Renal cortical epithelial cell (primary cell): Measurements from ENCODE around the gene FHAD1. TPM values are rescaled to one million over a fixed set of nuclear protein-coding genes. Genes with fewer than 3 reads are reported as not detected.

Experiments used
- DNase-seq: peaks from one replicate; pipeline ENCODE4 v3.0.0-alpha.2; 2011; ENCODE audit warnings: low read depth
- total RNA-seq: library from RNA; depleted of rRNA; stranded (reverse); fragments of >200 nt; gene quantifications from 2 replicates; pipeline ENCODE4 v1.2.3, GENCODE V29; 2014

Gene FHAD1
- total RNA-seq, 1 donor from 2014 or later, result 1.3 TPM

DNA sequence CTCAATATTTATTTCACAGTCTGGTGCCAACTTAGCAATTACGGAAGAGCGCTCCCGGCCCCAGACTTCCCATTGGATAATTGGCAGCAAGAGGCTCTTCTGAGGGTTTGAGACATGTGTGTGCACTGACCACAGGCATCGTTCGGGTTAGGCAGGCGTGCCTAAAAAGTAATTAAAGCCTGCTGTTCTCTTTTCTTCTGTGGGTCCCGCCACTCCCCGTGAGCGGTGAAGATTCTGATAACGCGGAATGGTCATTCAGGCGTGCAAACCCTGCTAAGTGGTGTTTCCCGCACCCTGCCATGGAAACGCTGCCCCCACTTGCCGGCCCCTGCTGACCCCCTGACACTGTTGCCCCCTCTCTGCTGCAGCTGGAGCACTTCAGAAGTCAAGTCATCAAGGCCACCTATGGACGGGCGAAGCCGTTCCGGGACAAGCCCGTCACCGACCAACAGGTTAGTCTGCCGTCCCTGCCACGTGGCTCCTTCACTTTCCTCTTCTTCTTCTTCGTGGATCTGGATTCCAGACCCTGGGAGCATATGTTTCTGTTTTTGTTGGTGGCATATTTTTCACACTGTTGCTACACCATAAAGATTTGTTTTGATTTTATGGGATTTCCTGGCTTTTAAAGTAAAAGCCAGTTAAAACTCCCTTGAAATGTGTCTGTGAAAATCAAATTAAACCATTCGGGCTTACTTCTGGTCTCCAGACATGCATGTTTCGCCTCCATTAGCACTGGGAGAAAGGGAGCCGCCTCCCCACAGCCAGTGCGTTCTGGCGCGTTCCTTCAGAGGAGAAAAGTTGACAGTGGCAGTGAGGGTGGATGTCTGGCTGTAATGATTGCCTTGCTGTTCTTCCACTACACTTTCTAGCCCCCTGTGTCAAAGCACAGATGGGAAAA lies 79.9 kb downstream of the FHAD1 start:
- peak; percentile 71 for DNase-seq

DNA sequence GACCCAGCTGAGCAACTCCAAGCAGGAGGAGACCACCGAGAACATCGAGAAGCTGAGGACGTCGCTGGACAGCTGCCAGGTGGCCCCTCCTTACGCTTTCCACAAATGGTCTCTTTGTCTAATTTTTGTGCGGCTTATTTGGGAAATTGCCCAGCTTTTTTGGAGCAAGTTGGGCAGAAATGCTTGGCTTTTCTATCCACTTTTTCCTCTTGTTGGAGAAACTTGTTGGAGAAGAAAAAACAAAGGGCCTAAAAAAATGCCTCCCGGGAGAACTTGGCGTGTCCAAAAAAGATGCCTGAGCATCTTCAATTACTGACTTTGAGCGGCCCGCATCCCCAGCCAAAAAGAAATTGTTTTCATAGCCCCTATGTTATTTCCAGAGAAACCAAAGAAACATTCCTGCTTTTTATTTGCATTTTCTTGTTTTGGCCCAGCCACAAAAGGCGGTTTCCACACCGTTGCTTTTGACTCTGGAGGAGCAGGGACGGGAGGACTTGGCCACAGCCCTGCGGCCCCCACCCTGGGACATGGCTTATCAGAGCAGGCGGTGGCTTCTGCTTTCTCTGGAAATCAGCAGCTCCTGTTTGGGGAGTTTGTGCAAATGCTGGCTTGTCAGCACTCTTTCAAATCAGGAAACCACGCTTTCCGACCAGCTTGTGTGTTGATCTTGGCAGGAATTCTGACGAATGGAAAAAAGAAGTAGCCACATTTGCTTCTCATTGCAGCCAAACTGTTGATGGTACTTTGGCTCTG lies 81.5 kb downstream of the FHAD1 start:
- no peak for DNase-seq

DNA sequence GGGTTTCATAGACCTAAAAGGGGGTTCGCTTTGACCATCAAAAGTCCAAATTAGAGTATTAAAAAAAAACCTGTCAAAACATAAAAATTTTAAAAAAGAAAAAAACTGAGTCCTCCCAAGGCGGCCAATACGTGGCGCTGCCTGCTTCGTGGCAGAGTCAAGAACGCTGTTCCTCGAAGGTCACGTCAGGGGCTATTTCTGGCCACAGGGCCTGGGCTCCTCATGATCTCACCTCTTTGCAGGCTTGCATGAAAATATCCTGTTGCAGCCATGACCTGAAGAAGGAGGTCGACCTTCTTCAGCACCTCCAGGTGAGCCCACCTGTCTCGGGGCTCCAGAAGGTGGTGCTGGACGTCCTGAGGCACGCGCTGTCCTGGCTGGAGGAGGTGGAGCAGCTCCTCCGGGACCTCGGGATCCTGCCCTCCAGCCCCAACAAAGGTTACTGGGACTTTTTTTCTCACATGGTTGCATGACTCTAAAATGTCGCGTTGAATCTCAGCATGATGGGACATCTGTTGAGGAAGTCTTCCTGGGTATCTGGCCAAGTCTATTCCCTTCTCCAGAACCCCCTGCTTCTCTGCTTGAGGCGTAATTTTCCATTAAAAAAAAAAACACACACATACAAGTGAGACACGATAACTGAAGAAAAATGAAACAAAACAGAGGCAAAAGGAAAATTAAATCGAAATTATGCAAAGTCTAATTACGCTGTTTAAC lies 82.2 kb downstream of the FHAD1 start:
- DNase-seq, result no peak

DNA sequence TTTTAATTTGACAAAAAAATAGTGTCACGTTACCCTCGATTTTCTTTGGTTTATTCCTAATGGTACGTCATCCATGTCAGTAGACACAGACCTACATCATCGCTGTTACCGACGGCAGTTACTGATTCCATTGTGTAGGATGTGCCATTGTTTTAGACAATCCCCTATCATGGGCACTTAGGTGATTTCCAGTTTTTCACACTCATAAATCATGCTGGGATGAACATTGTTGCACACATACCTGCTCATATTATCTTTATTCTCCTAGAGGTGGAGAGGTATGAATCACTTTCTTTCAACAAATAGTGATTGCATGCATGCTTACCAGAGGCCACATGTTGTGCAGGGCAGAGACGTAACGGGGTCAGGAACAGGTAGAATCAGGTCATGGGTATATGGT lies 83.0 kb downstream of the FHAD1 start:
- DNase-seq, result no peak

DNA sequence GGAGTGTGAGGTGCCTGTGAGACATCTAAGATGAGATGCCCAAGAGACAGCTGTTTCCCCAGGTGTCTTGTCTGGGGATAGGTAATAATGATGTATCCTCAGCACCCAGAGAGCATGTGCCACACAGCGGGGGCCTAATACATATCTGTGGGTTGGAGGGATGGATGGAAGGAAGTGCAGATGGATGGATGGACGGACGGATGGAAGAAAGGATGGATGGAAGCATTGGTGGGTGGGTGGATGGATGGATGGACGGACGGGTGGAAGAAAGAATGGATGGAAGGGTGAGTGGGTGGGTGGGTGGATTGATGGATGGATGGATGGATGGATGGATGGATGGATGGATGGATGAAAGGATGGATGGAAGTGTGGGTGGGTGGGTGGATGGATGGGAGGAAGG lies 84.2 kb downstream of the FHAD1 start:
- no peak for DNase-seq

DNA sequence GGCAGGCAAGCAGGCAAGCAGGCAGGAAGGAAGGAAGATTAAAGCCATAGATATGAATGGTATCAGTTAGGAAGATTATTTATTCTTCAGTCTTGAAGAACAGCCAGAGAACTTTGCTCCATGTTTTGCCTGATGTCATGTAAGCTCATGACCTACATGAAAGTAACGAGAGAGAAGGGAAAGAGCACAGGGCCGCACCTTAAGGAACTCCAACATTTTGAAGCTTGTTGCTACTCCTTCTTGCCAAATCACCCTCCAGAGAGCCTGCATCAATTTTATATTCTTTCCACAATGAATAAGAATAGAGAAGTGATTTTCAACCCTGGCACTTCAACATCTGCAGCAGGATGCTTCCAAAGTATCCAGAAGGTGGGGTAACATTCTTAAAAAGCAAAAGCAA lies 84.7 kb downstream of the FHAD1 start:
- no peak for DNase-seq

DNA sequence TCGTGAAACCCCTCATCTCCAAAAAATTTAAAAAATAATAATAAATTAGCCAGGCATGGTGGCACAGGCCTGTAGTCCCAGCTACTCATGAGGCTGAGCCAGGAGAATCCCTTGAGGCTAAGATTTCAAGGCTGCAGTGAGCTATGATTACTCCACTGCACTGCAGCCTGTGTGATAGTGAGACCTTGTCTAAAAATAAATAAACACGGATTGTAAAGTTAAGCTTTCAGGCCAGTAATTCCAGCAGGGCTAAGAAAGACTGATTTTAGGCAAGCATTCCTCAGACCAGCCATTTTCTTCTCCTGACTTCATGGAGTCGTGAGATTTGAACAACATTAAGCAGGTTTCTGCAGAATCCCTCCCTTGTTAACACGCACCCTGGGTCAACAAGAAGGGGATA lies 85.5 kb downstream of the FHAD1 start:
- no peak for DNase-seq

DNA sequence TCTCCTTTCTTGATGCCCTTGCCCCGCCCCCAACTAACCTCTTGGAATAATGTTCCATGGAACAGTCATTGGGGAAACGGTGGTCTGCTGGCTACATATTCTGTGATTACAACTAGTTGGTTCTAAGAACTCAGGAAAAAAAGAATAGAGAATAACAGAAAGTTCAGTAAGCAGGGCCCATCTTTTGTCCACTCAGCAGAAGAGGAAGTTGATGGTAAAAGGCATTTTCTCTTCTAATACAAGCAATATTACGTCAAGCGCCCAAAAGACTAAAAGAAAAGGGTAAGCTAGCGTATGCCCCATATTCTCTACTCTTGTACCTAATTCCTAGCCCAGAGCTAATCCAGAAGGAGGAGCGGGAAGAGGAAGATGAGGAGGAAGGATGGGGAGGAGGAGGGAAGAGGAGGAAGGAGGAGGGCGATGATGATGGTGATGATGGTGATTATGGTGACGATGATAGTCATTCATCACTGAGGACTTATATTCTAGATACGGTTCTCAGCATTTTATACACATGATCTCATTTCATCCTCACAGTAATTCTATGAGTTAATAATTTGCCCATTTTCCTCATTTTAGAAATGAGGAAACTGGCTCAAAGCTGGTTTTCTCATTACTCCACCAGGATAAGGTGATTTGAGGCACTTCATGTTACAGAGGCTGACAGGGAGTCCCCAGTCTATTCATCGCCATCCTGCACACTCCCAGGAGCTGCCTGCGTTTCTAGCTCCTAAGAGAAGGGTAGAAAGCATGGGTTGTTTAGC lies 86.1 kb downstream of the FHAD1 start:
- DNase-seq, result no peak

DNA sequence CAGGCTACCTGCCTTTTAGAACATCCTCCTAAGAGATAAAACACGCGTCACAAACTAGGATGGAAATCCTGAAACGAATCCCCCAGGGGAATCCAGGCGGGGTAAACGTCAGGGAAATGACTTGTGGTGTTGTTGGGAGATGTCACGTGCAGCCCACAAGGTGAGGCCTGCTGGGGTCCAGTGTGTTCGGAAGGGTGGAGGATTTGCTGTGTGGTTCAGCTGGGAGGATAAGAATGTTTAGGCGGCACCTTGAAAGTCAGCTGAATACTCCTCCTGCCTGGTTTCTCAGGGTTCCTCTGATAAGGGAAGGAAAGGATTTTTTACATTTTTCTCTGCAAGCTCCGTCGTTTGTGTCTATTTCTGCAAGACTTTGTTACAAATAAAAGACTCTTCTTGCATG lies 88.0 kb downstream of the FHAD1 start:
- no peak for DNase-seq

DNA sequence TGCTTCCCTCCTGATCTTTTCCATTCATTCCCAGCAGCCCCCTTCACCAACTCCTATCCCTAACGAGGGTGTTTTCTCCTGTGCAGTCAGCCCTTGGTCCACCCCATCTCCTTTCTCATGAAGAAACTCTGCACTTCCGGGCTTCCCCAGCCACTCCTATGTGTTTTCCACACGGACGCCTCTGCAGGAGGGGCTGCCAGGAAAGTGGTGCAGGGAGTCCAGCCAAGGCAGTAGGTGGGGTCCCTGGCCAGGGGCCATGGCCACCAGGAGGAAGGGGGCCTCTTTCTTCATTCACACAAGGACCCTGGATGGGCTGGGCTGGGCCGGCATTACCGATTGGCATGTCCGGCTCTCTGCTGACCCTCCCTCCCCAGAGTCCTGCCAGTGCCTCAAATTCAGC lies 89.8 kb downstream of the FHAD1 start:
- DNase-seq, result no peak

DNA sequence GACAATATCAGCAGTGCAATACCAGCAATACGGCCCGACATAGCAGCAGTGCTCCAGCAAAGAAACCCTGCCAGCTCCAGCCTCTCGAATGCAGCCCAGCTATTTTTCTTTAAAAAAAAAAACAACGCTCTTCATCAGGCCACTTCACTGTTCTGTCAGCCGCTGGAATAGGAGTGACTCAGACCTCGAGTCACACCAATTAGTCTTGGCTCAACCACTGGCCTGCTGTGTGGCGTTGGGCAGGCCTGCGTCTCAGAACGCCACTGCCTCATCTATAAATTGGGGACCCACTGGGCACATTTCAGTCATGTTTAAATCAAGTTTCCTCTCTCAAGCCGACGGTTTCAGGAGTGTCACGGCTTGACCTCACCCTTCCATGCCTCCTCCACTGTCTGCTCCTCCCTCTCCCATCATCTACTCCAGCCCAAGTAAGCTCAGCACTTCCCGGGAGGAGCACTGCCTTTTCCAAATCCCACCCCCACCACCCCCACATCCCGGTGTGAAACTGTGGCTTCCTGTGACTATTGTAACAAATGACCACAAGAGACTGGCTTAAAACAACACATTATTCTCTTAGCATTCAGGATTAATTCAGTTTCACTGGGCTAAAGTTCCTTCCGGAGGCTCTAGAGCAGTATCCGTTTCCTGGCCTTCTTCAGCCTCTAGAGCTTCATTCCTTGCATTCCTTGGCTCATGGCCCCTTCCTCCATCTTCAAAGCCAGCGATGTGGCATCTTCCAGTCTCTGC lies 90.8 kb downstream of the FHAD1 start:
- peak; percentile 77 for DNase-seq

DNA sequence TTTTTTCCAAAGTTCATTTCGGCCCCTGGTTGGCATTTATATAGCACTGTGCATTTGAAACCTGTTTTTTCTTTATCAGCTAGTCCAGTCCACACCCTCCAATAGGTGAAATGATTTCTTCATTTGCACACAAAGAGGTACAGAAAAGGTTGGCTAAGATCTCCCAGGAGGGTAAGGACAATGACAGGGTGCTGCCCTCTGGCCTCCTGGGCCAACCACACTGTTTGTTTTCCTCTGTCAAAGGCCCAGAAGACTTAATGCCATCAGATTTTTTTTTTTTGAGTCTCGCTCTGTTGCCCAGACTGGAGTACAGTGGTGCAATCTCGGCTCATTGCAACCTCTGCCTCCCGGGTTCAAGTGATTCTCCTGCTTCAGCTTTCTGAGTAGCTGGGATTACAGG lies 92.5 kb downstream of the FHAD1 start:
- peak; percentile 57 for DNase-seq

DNA sequence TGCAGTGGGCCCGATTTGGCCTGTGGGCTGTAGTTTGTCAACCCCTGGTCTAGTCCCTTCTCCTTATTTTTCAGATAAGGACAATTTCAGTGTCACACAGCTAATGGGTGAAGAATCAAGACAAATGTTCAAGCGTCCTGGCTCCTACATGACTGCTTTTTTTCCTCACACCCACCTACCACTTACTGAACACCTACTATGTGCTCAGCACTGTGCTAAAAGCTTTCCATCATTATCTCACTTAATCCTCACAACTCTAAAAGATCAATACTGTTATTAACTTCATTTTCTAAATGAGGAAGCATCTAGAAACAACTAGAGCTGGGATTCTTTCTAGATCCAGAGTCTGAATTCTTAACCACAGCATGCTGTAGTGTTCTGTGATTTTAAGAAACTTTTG lies 94.2 kb downstream of the FHAD1 start:
- DNase-seq, result no peak

DNA sequence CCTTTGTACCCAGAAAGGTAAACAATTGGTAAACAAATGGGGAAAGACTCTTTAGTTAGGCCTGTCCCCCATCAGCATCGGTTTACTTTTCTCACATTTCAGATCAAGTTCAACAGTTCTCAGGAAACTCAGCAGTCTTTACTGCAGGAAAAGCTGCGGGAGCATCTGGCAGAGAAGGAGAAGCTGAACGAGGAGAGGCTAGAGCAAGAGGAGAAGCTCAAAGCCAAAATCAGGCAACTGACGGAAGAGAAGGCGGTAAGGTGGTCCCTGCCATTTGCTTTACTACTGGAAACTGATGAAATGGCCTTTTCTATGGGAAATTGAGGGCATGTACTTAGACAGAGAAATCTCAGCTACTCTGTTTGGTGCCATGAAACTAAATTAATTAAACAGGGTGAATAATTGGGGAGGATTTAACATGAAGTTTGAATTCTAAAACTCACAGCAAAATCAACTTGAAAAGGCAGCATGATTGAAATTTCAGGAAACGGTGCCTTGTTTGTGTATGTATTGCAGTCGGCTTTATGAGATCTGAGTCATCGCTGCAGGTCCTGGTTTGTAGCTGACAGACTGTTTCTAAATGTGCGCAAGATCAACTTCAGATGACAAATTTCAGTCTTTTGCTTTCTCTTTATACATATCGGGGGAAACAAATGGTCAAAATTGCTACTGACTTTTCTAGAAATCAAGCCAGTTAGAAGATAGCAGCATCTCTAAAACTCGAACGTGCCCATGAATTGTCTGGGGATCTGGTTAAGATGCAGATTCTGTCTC lies 94.8 kb downstream of the FHAD1 start:
- no peak for DNase-seq

DNA sequence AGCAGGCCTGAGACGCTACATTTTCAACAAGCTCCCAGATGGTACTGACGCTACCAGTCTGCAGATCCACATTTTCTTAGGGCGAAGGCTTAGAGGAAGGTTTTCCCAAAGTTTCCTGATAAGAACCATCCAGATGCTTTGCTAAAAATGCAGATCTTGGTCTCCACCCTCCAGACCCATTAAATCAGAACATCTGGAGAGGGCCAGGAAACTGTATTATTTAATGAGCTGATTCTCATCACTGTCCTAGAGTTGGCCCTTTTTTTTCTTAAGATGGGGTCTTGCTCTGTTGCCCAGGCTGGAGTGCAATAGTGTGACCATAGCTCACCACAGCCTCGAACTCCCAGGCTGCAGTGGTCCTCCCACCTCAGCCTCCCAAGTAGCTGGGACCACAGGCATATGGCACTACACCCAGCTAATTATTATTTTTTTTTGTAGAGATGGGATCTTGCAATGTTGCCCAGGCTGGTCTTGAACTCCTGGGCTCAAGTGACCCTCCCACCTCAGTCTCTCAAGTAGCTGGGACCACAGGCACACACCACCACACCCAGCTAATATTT lies 95.5 kb downstream of the FHAD1 start:
- DNase-seq, result no peak

DNA sequence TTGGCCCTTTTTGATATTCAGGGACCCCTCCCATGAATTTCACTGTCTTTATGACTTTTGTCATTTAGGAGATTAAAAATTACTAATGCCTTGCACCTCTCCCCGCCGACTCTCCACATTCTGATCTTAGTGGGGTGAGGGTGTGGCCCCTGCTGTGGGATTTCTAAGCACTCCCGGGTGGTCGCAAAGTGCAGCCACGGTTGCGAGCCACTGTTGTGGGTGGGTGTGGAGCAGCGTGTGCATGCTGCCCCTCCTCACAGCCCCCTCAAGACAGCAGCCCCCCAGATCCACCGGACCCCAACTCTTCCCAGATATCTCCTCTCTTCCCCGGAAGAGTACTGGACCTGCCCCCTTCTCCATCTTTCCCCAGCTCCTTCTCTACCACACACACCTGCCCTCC lies 96.1 kb downstream of the FHAD1 start:
- DNase-seq, result no peak

DNA sequence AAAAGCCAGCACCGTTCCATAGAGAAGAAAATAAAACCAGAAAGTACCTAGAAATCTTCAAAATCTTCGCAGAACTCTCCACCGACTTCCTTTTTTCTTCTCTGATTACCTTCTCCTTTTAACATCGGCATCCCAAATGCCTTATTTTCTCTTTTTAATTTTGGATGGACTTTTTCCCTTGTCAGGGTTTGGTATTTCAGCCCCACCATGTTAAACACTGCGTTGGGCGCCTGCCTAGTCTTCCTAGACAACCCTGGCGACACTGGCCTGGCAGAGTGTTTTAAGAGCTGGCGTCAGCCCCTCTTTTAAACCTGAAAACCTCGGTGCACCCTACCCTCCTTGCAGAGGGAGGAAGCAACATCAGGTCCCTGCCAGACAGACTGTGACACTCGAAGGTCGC lies 96.7 kb downstream of the FHAD1 start:
- DNase-seq, result peak; percentile 43

DNA sequence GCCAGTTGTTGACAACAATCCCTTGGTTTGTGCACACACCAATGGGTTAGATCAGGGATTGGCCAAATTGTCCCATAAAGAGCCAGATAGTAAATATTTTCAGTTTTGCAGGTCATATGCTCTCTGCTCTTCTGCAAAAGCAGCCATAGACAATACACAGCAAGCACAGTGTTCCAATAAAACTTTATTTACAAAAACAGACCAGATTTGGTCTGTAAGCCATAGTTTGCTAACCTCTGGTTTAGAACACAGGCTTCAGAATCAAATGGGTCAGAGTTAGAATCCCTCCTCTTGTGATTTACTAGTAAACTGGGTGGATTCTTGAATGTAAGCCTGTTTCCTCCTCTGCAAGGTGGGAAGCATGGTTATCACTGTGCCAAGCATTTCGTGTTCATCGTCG lies 97.4 kb downstream of the FHAD1 start:
- DNase-seq, result no peak

DNA sequence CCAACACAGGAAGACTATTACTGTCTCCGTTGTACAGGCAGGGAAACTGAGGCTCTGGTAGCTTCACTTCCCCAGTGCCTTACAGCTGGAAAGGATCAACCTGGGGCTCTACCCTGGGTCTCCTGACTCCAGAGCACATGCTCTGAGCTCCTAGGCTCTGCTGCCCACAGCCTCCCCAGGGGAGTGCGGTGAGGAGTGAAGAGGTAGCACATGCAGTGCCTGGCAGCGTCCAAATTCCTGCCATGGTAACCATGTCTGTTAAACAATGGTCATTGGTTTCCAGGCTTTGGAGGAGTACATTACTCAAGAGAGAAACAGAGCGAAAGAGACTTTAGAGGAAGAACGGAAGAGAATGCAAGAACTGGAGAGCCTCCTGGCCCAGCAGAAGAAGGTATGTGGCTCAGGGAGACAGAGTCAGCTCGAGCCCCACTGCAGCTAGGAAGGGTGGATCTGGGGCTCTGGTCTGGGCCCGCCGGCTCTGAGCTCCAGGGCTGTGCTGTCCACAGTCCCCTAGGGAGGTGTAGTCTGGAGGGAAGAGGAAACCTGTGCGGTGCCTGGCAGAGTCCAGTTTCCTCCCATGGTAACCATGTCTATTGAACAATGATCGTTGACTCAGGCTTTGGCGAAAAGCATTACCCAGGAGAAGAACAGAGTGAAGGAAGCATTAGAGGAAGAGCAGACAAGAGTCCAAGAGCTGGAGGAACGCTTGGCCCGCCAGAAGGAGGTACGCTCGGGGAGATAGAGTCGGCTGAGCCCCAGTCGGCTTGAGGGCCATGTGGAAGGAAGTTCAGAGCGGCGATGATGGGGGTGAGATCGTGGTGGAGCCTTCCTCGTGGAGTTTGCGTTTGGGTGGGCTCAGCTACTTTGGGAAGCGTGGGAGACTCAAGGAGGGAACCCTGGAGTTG lies 98.0 kb downstream of the FHAD1 start:
- DNase-seq, result peak; percentile 35
